Lower lobe of right lung (tissue), 2 donors: Measurements from ENCODE around the gene NME4. TPM values are rescaled to one million over a fixed set of nuclear protein-coding genes. Genes with fewer than 3 reads are reported as not detected.
A peak's percentile ranks its signal among the peaks of the same experiment; 100 is the strongest.

Experiments
- ATAC-seq, 2 donors: fragments of 200-7000 bp; cut with Tn5 transposase; one replicate each; pipeline ENCODE4 v1.9.1; 2020 to 2022; ENCODE audit warnings: mild to moderate bottlenecking in 2 of 2, moderate library complexity in 2 of 2
- DNase-seq: peaks from one replicate; pipeline ENCODE4 v3.0.0-alpha.2; 2020
- H3K27ac ChIP-seq: fragments of 200-600 bp; one replicate; pipeline ENCODE4 v1.8.0; 2022
- H3K27me3 ChIP-seq: fragments of 200-600 bp; one replicate; pipeline ENCODE4 v1.8.0; 2022; ENCODE audit warnings: low read depth
- H3K36me3 ChIP-seq: fragments of 200-600 bp; one replicate; pipeline ENCODE4 v1.8.0; 2022; ENCODE audit warnings: mild to moderate bottlenecking
- H3K4me1 ChIP-seq: fragments of 200-600 bp; one replicate; pipeline ENCODE4 v1.8.0; 2022
- H3K4me3 ChIP-seq: fragments of 200-600 bp; one replicate; pipeline ENCODE4 v1.8.0; 2022; ENCODE audit warnings: mild to moderate bottlenecking
- H3K9me3 ChIP-seq: fragments of 200-600 bp; one replicate; pipeline ENCODE4 v1.8.0; 2022
- CTCF ChIP-seq: fragments of 200-600 bp; IDR thresholded peaks from one replicate; pipeline ENCODE4 v1.8.0; 2022; ENCODE audit warnings: antibody characterized with exemption, mild to moderate bottlenecking
- intact Hi-C: fragments of 100-400 bp; cut with DNase I; formaldehyde crosslinking; loops from one replicate; pipeline ENCODE4 v1.11.0; 2022
- total RNA-seq: library from RNA; stranded (reverse); fragmentation: NEBNext Ultra II Directional; extraction: Animal tissue kit (Norgen Biotek cat#: 25700); gene quantifications from one replicate; pipeline ENCODE4 v1.2.1, GENCODE V29; 2021
- donor health status: DM: no; HTN: yes; CAD: no; lungs with severe emphysema.

The NME4 gene
- total RNA-seq, 1 donor from 2014 or later, result 42.3 TPM

GRCh38 chr16:368388-369158 lies 28.4 kb upstream of the NME4 start:
- no peak for ATAC-seq
- Histone ChIP-seq H3K27me3 (peaks cover 3% of the 10 kb centered on the region), H3K27ac (no peak overlapping the region), H3K4me1 (peaks cover 19% of the 10 kb centered on the region), H3K9me3 (no peaks in the 10 kb centered on the region), H3K36me3 (peaks cover 51% of the 10 kb centered on the region), H3K4me3 (no peak overlapping the region)
- intact Hi-C loops, result no loop called here
- DNase-seq, result no peak
- no peak for TF ChIP-seq CTCF

DNA sequence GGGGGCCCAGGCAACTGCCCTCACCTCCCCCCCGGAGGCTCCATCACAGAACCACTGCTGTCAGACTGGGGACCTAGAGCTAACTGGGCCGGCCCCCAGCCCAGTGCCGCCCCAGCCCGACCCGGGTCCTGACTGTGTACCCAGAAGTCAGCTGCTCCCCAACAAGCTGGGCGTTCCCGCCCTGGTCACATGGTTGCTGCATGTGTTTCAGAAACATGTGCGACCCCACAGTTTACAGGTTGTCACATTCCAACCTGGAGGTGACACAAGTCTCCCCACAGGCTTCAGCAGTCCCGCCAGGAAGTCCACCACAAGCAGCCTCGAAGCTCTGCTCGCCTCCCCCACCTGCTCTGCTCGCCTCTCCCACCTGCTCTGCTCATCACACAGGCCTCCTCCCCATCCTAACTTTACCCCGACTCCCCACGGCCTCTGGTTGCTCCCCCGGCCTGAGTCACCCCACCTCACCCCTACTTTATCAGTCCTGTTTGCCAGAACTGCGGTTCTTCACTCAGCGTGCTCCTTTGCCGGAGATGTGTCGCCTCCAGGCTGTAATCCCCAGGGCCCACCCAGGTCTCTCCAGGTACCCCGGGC lies 27.6 kb upstream of the NME4 start:
- intact Hi-C loops, result no loop called here
- no peak for TF ChIP-seq CTCF
- H3K4me1 ChIP-seq, result peaks cover 19% of the 10 kb centered on the region
- H3K27ac ChIP-seq, result no peak overlapping the region
- no peaks in the 10 kb centered on the region for H3K9me3 ChIP-seq
- H3K27me3 ChIP-seq, result no peaks in the 10 kb centered on the region
- peaks cover 58% of the 10 kb centered on the region for H3K36me3 ChIP-seq
- DNase-seq, result no peak
- no peak for ATAC-seq
- no peak overlapping the region for H3K4me3 ChIP-seq

DNA sequence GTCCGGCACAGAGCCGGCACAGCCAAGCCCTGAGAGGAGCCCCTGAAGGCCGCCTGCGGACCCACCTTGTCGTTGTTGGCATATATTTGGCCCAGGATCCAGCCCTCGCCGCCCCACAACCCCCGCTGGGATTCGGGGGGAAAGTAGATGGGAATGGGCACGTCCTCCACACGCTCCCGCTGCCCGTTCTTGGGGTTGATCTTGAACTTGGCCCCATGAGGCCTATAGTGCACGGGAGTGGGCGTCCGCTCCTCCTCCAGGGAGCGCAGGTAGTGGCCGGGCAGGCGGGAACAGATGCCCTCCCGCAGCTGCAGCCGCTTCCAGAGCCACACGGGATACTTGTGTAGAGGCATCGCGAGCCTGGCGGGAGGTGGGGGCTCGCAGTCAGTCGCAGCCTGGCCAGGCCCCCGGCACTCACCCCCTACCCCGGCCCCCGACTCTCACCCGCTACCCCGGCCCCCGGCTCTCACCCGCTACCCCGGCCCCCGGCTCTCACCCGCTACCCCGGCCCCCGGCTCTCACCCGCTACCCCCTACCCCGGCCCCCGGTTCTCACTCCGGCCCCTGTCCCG lies 27.0 kb upstream of the NME4 start:
- peak overlapping the region; percentile 80 for H3K27ac ChIP-seq
- no peak for TF ChIP-seq CTCF

GRCh38 chr16:370443-370842 lies 26.6 kb upstream of the NME4 start, which contains the start of gene MRPL28:
MRPL28 (minus strand) TSS chr16:370538; CDS start chr16:370218, 320 bp downstream.
- H3K36me3 ChIP-seq, result peaks cover 68% of the 10 kb centered on the region
- TF ChIP-seq CTCF, result no peak
- intact Hi-C loops, result no loop called here
- DNase-seq (peak; percentile 96), ATAC-seq (peak; percentile 94 to 97)
- peak within 1 kb of the TSS; percentile 44 for H3K4me3 ChIP-seq
- H3K27ac ChIP-seq, result peak within 1 kb of the TSS; percentile 80
- no peaks in the 10 kb centered on the region for H3K9me3 ChIP-seq
- H3K27me3 ChIP-seq, result no peaks in the 10 kb centered on the region
- H3K4me1 ChIP-seq, result peaks cover 19% of the 10 kb centered on the region

More for the DNA sequence above, 27.0 kb upstream of the NME4 start:
- DNase-seq (no peak), ATAC-seq (peak; percentile 53 to 71)
- Histone ChIP-seq H3K27me3 (no peaks in the 10 kb centered on the region), H3K4me3 (peak overlapping the region; percentile 44), H3K9me3 (no peaks in the 10 kb centered on the region), H3K36me3 (peaks cover 64% of the 10 kb centered on the region), H3K4me1 (peaks cover 19% of the 10 kb centered on the region)
- intact Hi-C loops, result no loop called here

DNA sequence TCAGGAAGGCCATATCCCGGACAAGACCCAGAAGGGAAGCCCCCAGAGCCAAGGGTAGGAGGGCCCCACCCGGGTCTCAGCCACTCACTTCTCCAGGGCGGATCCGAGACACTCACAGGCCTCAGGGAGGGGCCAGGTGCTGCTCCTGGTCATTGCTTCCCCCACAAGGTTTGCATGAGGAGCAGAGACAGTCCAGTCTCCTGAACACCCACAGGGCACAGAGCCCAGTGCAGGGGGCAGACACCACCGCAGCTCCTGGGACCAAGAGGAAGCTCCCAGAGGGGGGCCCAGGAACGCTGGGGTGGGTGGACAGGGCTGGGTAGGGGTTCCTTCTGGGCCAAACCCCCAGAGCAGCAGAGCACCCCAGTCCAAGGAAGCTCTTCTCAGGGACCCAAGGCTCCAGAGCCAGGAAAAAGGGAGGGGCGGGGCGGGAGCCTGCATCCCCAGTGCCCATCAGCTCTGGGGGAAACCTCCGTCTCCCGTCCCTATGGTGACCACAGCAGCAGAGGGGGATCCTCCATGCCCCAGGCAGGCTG lies 26.0 kb upstream of the NME4 start:
- H3K36me3 ChIP-seq, result peaks cover 73% of the 10 kb centered on the region
- H3K4me1 ChIP-seq, result peaks cover 19% of the 10 kb centered on the region
- H3K9me3 ChIP-seq, result no peaks in the 10 kb centered on the region
- H3K27ac ChIP-seq, result peak overlapping the region; percentile 80
- DNase-seq (no peak), ATAC-seq (peak in 1 of 2 donors; percentile 2)
- no peak for TF ChIP-seq CTCF
- peak overlapping the region; percentile 44 for H3K4me3 ChIP-seq
- H3K27me3 ChIP-seq, result no peaks in the 10 kb centered on the region
- intact Hi-C loops, result no loop called here
